Subcutaneous abdominal adipose tissue (tissue), 5 donors: ENCODE data around the gene KAZN.

Experiments used
- H3K27ac ChIP-seq: one replicate; pipeline ENCODE4 v1.7.0; 2013; ENCODE audit warnings: low read depth, mild to moderate bottlenecking, inconsistent platforms, low read length, moderate library complexity
- H3K27me3 ChIP-seq, 5 donors: one replicate each; pipeline ENCODE4 v1.7.0; 2013; ENCODE audit warnings: low read length in 5 of 5, inconsistent platforms in 1 of 5; ENCODE audit not compliant: control insufficient read depth in 5 of 5, insufficient read depth in 4 of 5
- H3K36me3 ChIP-seq, 5 donors: one replicate each; pipeline ENCODE4 v1.7.0; 2013; ENCODE audit warnings: low read length in 5 of 5; ENCODE audit not compliant: control insufficient read depth in 5 of 5, insufficient read depth in 5 of 5
- H3K4me1 ChIP-seq, 5 donors: one replicate each; pipeline ENCODE4 v1.7.0; 2013; ENCODE audit warnings: low read length in 5 of 5, mild to moderate bottlenecking in 3 of 5, moderate library complexity in 1 of 5; ENCODE audit not compliant: control insufficient read depth in 5 of 5, insufficient read depth in 5 of 5
- H3K4me3 ChIP-seq, 5 donors: one replicate each; pipeline ENCODE4 v1.7.0; 2013; ENCODE audit warnings: low read length in 5 of 5, low read depth in 1 of 5
- H3K9ac ChIP-seq, 5 donors: one replicate each; pipeline ENCODE4 v1.7.0; 2013; ENCODE audit warnings: low read length in 5 of 5, mild to moderate bottlenecking in 4 of 5, moderate library complexity in 3 of 5
- H3K9me3 ChIP-seq, 5 donors: one replicate each; pipeline ENCODE4 v1.7.0; 2013; ENCODE audit warnings: low read length in 5 of 5; ENCODE audit not compliant: control insufficient read depth in 5 of 5
- donor health status: healthy.
- donor health status: healthy.
- donor health status: healthy.
- donor health status: healthy.
- donor health status: healthy.

Gene KAZN

GRCh38 chr1:14875524-14876509 lies 277.3 kb downstream of the KAZN start:
- Histone ChIP-seq H3K27ac (no peak overlapping the region), H3K36me3 (no peaks in the 10 kb centered on the region), H3K9ac (no peak overlapping the region), H3K9me3 (peaks cover 0 to 2% (median 0%) of the 10 kb centered on the region in 5 donors), H3K4me1 (peaks cover 0 to 4% (median 3%) of the 10 kb centered on the region in 5 donors), H3K4me3 (no peak overlapping the region), H3K27me3 (peaks cover 0 to 8% (median 0%) of the 10 kb centered on the region in 5 donors)

GRCh38 chr1:14876747-14877146 lies 278.3 kb downstream of the KAZN start:
- Histone ChIP-seq H3K4me1 (peaks cover 0 to 7% (median 5%) of the 10 kb centered on the region in 5 donors), H3K9me3 (peaks cover 0 to 3% (median 0%) of the 10 kb centered on the region in 5 donors), H3K27me3 (peaks cover 0 to 8% (median 0%) of the 10 kb centered on the region in 5 donors), H3K36me3 (no peaks in the 10 kb centered on the region), H3K4me3 (no peak overlapping the region), H3K9ac (no peak overlapping the region), H3K27ac (no peak overlapping the region)

- Histone ChIP-seq H3K27ac (no peak overlapping the region), H3K9me3 (peaks cover 0 to 3% (median 0%) of the 10 kb centered on the region in 5 donors), H3K27me3 (peaks cover 0 to 8% (median 0%) of the 10 kb centered on the region in 5 donors), H3K4me3 (no peak overlapping the region), H3K4me1 (peaks cover 0 to 7% (median 5%) of the 10 kb centered on the region in 5 donors), H3K9ac (no peak overlapping the region), H3K36me3 (no peaks in the 10 kb centered on the region)
These were observed 278.7 kb downstream of the KAZN start for GRCh38 chr1:14877224-14877623.

GRCh38 chr1:14878124-14878523 lies 279.6 kb downstream of the KAZN start:
- peaks cover 0 to 8% (median 0%) of the 10 kb centered on the region in 5 donors for H3K27me3 ChIP-seq
- no peak overlapping the region for H3K27ac ChIP-seq
- peaks cover 0 to 7% (median 5%) of the 10 kb centered on the region in 5 donors for H3K4me1 ChIP-seq
- no peak overlapping the region for H3K4me3 ChIP-seq
- H3K9ac ChIP-seq, result no peak overlapping the region
- H3K36me3 ChIP-seq, result no peaks in the 10 kb centered on the region
- peaks cover 0 to 3% (median 0%) of the 10 kb centered on the region in 5 donors for H3K9me3 ChIP-seq

GRCh38 chr1:14878951-14879350 lies 280.5 kb downstream of the KAZN start:
- H3K4me3 ChIP-seq, result no peak overlapping the region

GRCh38 chr1:14880456-14881316 lies 282.2 kb downstream of the KAZN start:
- H3K9me3 ChIP-seq, result peaks cover 0 to 3% (median 0%) of the 10 kb centered on the region in 5 donors
- H3K36me3 ChIP-seq, result no peaks in the 10 kb centered on the region
- no peak overlapping the region for H3K27ac ChIP-seq
- H3K9ac ChIP-seq, result no peak overlapping the region
- peaks cover 0 to 7% (median 5%) of the 10 kb centered on the region in 5 donors for H3K4me1 ChIP-seq
- H3K4me3 ChIP-seq, result no peak overlapping the region
- H3K27me3 ChIP-seq, result peaks cover 0 to 6% (median 0%) of the 10 kb centered on the region in 5 donors

More at GRCh38 chr1:14878951-14879350, 280.5 kb downstream of the KAZN start:
- peaks cover 0 to 3% (median 0%) of the 10 kb centered on the region in 5 donors for H3K9me3 ChIP-seq
- H3K9ac ChIP-seq, result no peak overlapping the region
- no peak overlapping the region for H3K27ac ChIP-seq
- H3K4me1 ChIP-seq, result peaks cover 0 to 7% (median 5%) of the 10 kb centered on the region in 5 donors
- H3K36me3 ChIP-seq, result no peaks in the 10 kb centered on the region
- peaks cover 0 to 8% (median 0%) of the 10 kb centered on the region in 5 donors for H3K27me3 ChIP-seq

- H3K27ac ChIP-seq, result no peak overlapping the region
- H3K4me3 ChIP-seq, result no peak overlapping the region
- H3K9me3 ChIP-seq, result peaks cover 0 to 3% (median 0%) of the 10 kb centered on the region in 5 donors
- no peaks in the 10 kb centered on the region for H3K36me3 ChIP-seq
- no peaks in the 10 kb centered on the region for H3K27me3 ChIP-seq
- no peak overlapping the region for H3K9ac ChIP-seq
- peaks cover 0 to 7% (median 5%) of the 10 kb centered on the region in 5 donors for H3K4me1 ChIP-seq
These were observed 283.5 kb downstream of the KAZN start for GRCh38 chr1:14881775-14882672.

GRCh38 chr1:14884614-14885175 lies 286.2 kb downstream of the KAZN start:
- H3K4me3 ChIP-seq, result no peak overlapping the region
- no peak overlapping the region for H3K27ac ChIP-seq
- H3K9me3 ChIP-seq, result peaks cover 0 to 3% (median 0%) of the 10 kb centered on the region in 5 donors
- H3K4me1 ChIP-seq, result peaks cover 0 to 7% (median 5%) of the 10 kb centered on the region in 5 donors
- no peak overlapping the region for H3K9ac ChIP-seq
- no peaks in the 10 kb centered on the region for H3K27me3 ChIP-seq
- H3K36me3 ChIP-seq, result no peaks in the 10 kb centered on the region
